ENCODE data around the gene COMMD3. TPM values are rescaled to one million over a fixed set of nuclear protein-coding genes. Genes with fewer than 3 reads are reported as not detected.

COMMD3 gene
- polyA plus RNA-seq, 3 donors: 44.9 to 140 (median 138) TPM

DNA sequence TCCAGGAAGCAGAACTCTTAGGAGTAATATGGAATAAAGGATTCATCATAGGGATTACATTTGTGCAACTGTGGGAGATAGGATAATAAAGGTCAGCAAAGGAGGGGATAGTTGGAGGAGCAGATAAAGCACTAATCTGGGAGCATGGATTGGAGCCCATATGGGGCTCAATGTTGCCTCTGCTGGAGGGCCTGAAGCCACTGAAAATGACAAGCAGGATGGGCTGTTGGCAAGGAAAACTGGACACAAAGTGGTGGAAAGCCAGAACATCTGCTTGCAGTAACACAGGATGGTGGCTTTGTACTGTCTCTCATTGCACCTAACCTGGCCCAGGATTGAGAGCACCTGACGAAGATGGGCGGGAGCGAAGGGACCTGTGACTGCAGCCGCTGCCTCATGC lies 15.0 kb upstream of the COMMD3 start:
- Histone ChIP-seq H3K4me3 (replicated peaks in 1 of 3; ENCODE audit: low read depth in 2 of 3, low read length in 3 of 3) (no peak overlapping the region), H3K27ac (ENCODE audit: low read depth in 1 of 2, low read length in 2 of 2) (no peak overlapping the region), H3K36me3 (replicated peaks in 1 of 2; ENCODE audit: control insufficient read depth in 1 of 2, insufficient read depth in 2 of 2, low read length in 2 of 2) (no peaks in the 10 kb centered on the region), H3K4me1 (ENCODE audit: control insufficient read depth in 1 of 2, insufficient read depth in 2 of 2, low read length in 2 of 2) (no peaks in the 10 kb centered on the region), H3K79me2 (ENCODE audit: insufficient read depth, low read length) (no peaks in the 10 kb centered on the region), H4K20me1 (ENCODE audit: insufficient read depth, low read length) (no peaks in the 10 kb centered on the region), H3K9me3 (replicated peaks in 1 of 2; ENCODE audit: control insufficient read depth in 1 of 2, insufficient read depth in 1 of 2, low read length in 2 of 2) (no peaks in the 10 kb centered on the region), H3K27me3 (ENCODE audit: control insufficient read depth in 2 of 2, insufficient read depth in 2 of 2, low read length in 2 of 2) (no peaks in the 10 kb centered on the region), H3K4me2 (replicated peaks; ENCODE audit: extremely low read depth, low read length, poor library complexity, severe bottlenecking) (no peak overlapping the region), H3K9ac (ENCODE audit: insufficient read depth, low read length, poor library complexity, severe bottlenecking) (no peak overlapping the region), H2AFZ (ENCODE audit: insufficient read depth, low read depth, low read length, poor library complexity, severe bottlenecking) (no peak overlapping the region)
- intact Hi-C loops (cut with micrococcal nuclease): no loop called here
- WGBS (ENCODE audit: insufficient coverage): 95% methylated on average over 4 of the region's 4 CpGs
- H3K27me3 Mint-ChIP-seq (ENCODE audit: low read depth in 3 of 3): peaks cover 0 to 2% (median 0%) of the 10 kb centered on the region in 3 donors
- no peaks in the 10 kb centered on the region for H3K36me3 Mint-ChIP-seq
- H3K4me3 Mint-ChIP-seq: no peak overlapping the region
- no peaks in the 10 kb centered on the region for H3K9me3 Mint-ChIP-seq
- DNase-seq: no peak
- no peak overlapping the region for H3K27ac Mint-ChIP-seq
- TF ChIP-seq, protein P1, sequence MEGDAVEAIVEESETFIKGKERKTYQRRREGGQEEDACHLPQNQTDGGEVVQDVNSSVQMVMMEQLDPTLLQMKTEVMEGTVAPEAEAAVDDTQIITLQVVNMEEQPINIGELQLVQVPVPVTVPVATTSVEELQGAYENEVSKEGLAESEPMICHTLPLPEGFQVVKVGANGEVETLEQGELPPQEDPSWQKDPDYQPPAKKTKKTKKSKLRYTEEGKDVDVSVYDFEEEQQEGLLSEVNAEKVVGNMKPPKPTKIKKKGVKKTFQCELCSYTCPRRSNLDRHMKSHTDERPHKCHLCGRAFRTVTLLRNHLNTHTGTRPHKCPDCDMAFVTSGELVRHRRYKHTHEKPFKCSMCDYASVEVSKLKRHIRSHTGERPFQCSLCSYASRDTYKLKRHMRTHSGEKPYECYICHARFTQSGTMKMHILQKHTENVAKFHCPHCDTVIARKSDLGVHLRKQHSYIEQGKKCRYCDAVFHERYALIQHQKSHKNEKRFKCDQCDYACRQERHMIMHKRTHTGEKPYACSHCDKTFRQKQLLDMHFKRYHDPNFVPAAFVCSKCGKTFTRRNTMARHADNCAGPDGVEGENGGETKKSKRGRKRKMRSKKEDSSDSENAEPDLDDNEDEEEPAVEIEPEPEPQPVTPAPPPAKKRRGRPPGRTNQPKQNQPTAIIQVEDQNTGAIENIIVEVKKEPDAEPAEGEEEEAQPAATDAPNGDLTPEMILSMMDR (IDR thresholded peaks at IDR 0.05): no peak
- no peaks in the 10 kb centered on the region for H3K4me1 Mint-ChIP-seq

DNA sequence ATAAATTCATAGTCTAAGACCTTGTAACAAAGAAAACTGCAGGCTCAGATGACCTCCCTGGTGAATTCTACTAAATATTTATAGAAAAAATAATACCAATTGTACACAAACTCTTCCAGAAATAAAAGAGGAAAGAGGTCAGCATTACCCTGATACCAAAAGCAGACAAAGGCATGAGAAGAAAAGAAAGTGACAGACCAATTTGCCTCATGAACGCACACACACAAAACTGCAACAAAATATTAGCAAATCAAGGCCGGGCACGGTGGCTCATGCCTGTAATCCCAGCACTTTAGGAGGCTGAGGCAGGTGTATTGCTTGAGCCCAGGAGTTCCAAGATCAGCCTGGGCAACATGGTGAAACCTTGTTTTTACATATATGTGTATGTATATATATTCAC lies 12.7 kb upstream of the COMMD3 start:
- H3K36me3 ChIP-seq (replicated peaks in 1 of 2; ENCODE audit: control insufficient read depth in 1 of 2, insufficient read depth in 2 of 2, low read length in 2 of 2): no peaks in the 10 kb centered on the region
- H3K79me2 ChIP-seq (ENCODE audit: insufficient read depth, low read length): no peaks in the 10 kb centered on the region
- Mint-ChIP-seq H3K27ac (no peak overlapping the region), H3K4me1 (no peaks in the 10 kb centered on the region), H3K27me3 (ENCODE audit: low read depth in 3 of 3) (peaks cover 0 to 1% (median 0%) of the 10 kb centered on the region in 3 donors), H3K36me3 (no peaks in the 10 kb centered on the region), H3K9me3 (no peaks in the 10 kb centered on the region), H3K4me3 (no peak overlapping the region)
- DNase-seq: no peak
- H3K9ac ChIP-seq (ENCODE audit: insufficient read depth, low read length, poor library complexity, severe bottlenecking): no peak overlapping the region
- intact Hi-C loops (cut with micrococcal nuclease): no loop called here
- no peaks in the 10 kb centered on the region for H3K4me1 ChIP-seq (ENCODE audit: control insufficient read depth in 1 of 2, insufficient read depth in 2 of 2, low read length in 2 of 2)
- H3K27ac ChIP-seq (ENCODE audit: low read depth in 1 of 2, low read length in 2 of 2): no peak overlapping the region
- no peak overlapping the region for H3K4me2 ChIP-seq (replicated peaks; ENCODE audit: extremely low read depth, low read length, poor library complexity, severe bottlenecking)
- H3K9me3 ChIP-seq (replicated peaks in 1 of 2; ENCODE audit: control insufficient read depth in 1 of 2, insufficient read depth in 1 of 2, low read length in 2 of 2): no peaks in the 10 kb centered on the region
- WGBS (ENCODE audit: insufficient coverage): no CpG with 5 or more reads among the region's 3 CpGs
- no peak overlapping the region for H2AFZ ChIP-seq (ENCODE audit: insufficient read depth, low read depth, low read length, poor library complexity, severe bottlenecking)
- no peaks in the 10 kb centered on the region for H3K27me3 ChIP-seq (ENCODE audit: control insufficient read depth in 2 of 2, insufficient read depth in 2 of 2, low read length in 2 of 2)
- TF ChIP-seq, protein P1 (IDR thresholded peaks at IDR 0.05): no peak
- H4K20me1 ChIP-seq (ENCODE audit: insufficient read depth, low read length): no peaks in the 10 kb centered on the region
- no peak overlapping the region for H3K4me3 ChIP-seq (replicated peaks in 1 of 3; ENCODE audit: low read depth in 2 of 3, low read length in 3 of 3)
